GM12878 (cell line): ENCODE results near the gene SH3GL2. TPM values are rescaled to one million over a fixed set of nuclear protein-coding genes. Genes with fewer than 3 reads are reported as not detected.

Experiments used
- ATAC-seq: fragments of 200-7000 bp; cut with Tn5 transposase; 3 replicates; pipeline ENCODE4 v1.9.1; 2020; ENCODE audit warnings: mild to moderate bottlenecking, moderate library complexity
- BruUV-seq: library from RNA; stranded (reverse); fragments of 400-500 nt; replicated peaks from 2 replicates; lab custom pipeline; 2021; lab: Mats Ljungman, UMichigan
- CTCF ChIA-PET: fragments of 300-600 bp; sonication (Branson Sonifier 250); formaldehyde crosslinking; extraction: SDS; loops from one replicate; lab custom pipeline; 2021; ENCODE audit warnings: inconsistent platforms; lab: Yijun Ruan, JAX
- POLR2A ChIA-PET: fragments of 350-600 bp; formaldehyde crosslinking; extraction: SDS; loops from one replicate; lab custom pipeline; 2021; ENCODE audit warnings: inconsistent platforms; lab: Charles Lee
- RAD21 ChIA-PET: fragments of 300-600 bp; sonication (Branson Sonifier 250); formaldehyde crosslinking; loops from one replicate; lab custom pipeline; 2023; ENCODE audit warnings: antibody characterized with exemption; ENCODE audit not compliant: unreplicated experiment; lab: Charles Lee
- SMC1A ChIA-PET: fragments of 300-600 bp; sonication (Branson Sonifier 250); formaldehyde crosslinking; loops from one replicate; lab custom pipeline; 2023; ENCODE audit not compliant: unreplicated experiment, uncharacterized antibody; lab: Charles Lee
- DNase-seq: peaks from one replicate; pipeline ENCODE4 v3.0.0-alpha.2; 2011; ENCODE audit warnings: low read depth, low spot score
- FAIRE-seq: peaks from 3 replicates; lab custom pipeline; 2011; peaks lifted over from hg19 to GRCh38; lab: Jason Lieb, UNC
- H2AFZ ChIP-seq: 2 replicates; pipeline ENCODE4 v1.6.0; 2011; ENCODE audit warnings: low read depth, low read length, control low read depth; ENCODE audit not compliant: control insufficient read depth
- H3K27ac ChIP-seq: 2 replicates; pipeline ENCODE4 v1.5.1; 2011; ENCODE audit warnings: control low read depth; ENCODE audit not compliant: control insufficient read depth, insufficient read depth
- H3K27me3 ChIP-seq, 2 experiments: replicated peaks in 1 of 2; 2 replicates each; pipeline versions ENCODE4 v1.6.0 to v1.6.1; 2011; ENCODE audit warnings: low read length in 1 of 2; ENCODE audit not compliant: control insufficient read depth in 2 of 2, insufficient read depth in 2 of 2
- H3K36me3 ChIP-seq, 2 experiments: 2 replicates each; pipeline ENCODE4 v1.5.1; 2011; ENCODE audit warnings: low read length in 1 of 2; ENCODE audit not compliant: control insufficient read depth in 2 of 2, insufficient read depth in 2 of 2
- H3K4me1 ChIP-seq: 2 replicates; pipeline ENCODE4 v1.6.1; 2011; ENCODE audit warnings: mild to moderate bottlenecking, low read length, moderate library complexity, mixed read lengths; ENCODE audit not compliant: control insufficient read depth, insufficient read depth
- H3K4me2 ChIP-seq: 2 replicates; pipeline ENCODE4 v1.6.0; 2011; ENCODE audit warnings: control low read depth; ENCODE audit not compliant: control insufficient read depth, insufficient read depth
- H3K4me3 ChIP-seq: fragments of 200-600 bp; sonication (generic); 2 replicates; pipeline ENCODE4 v1.5.1; 2016
- H3K79me2 ChIP-seq: 2 replicates; pipeline ENCODE4 v1.6.0; 2011; ENCODE audit warnings: low read length; ENCODE audit not compliant: control insufficient read depth, insufficient read depth
- H3K9ac ChIP-seq: 2 replicates; pipeline ENCODE4 v1.8.0; 2011; ENCODE audit warnings: low read length, control low read depth, mixed read lengths; ENCODE audit not compliant: control insufficient read depth, insufficient read depth
- H3K9me3 ChIP-seq: replicated peaks from 3 replicates; pipeline ENCODE4 v1.5.1; 2011; ENCODE audit warnings: mild to moderate bottlenecking, low read length; ENCODE audit not compliant: control insufficient read depth, insufficient read depth
- H4K20me1 ChIP-seq: 2 replicates; pipeline ENCODE4 v1.6.0; 2011; ENCODE audit not compliant: control insufficient read depth, insufficient read depth
- CHD2 ChIP-seq: IDR thresholded peaks from 2 replicates; pipeline ENCODE4 v1.6.1; 2011; ENCODE audit warnings: low read depth, low read length, improper control_type of control experiment, borderline replicate concordance
- CHD4 ChIP-seq: fragments of 200-600 bp; sonication (generic); IDR thresholded peaks from 2 replicates; pipeline ENCODE4 v1.6.1; 2016; ENCODE audit warnings: mild to moderate bottlenecking
- JUND ChIP-seq: IDR thresholded peaks from 2 replicates; pipeline ENCODE4 v1.6.1; 2012; ENCODE audit warnings: low read depth, mild to moderate bottlenecking, low read length, improper control_type of control experiment, moderate library complexity
- MEF2B ChIP-seq: fragments of 450-650 bp; IDR thresholded peaks from 2 replicates; pipeline ENCODE4 v1.6.1; 2018; ENCODE audit warnings: mild to moderate bottlenecking, moderate library complexity; ENCODE audit not compliant: partially characterized antibody, poor library complexity, severe bottlenecking
- PAX5 ChIP-seq: IDR thresholded peaks from 2 replicates; pipeline ENCODE4 v1.6.1; 2011; ENCODE audit warnings: low read depth, low read length, borderline replicate concordance
- PML ChIP-seq: IDR thresholded peaks from 2 replicates; pipeline ENCODE4 v1.6.1; 2012; ENCODE audit warnings: low read length, inconsistent platforms
- RCOR1 ChIP-seq: conservative IDR thresholded peaks from 2 replicates; pipeline ENCODE4 v1.6.1; 2012; ENCODE audit warnings: low read depth, low read length, improper control_type of control experiment
- TCF7 ChIP-seq: IDR thresholded peaks from 2 replicates; pipeline ENCODE4 v1.6.1; 2014; ENCODE audit warnings: antibody characterized with exemption, borderline replicate concordance
- ZZZ3 ChIP-seq: IDR thresholded peaks from 2 replicates; pipeline ENCODE4 v1.6.1; 2011; ENCODE audit warnings: low read depth; ENCODE audit not compliant: control insufficient read depth, insufficient read length
- WGBS: methylation state at CpG from one replicate; pipeline ENCODE4 v1.1.6; 2016; ENCODE audit warnings: low lambda C conversion rate; ENCODE audit not compliant: insufficient replicate concordance, insufficient coverage; ENCODE audit errors: missing lambda C conversion rate; 5-methylcytosine and 5-hydroxymethylcytosine counted together
- in situ Hi-C: fragments of 300-500 bp; cut with MboI; formaldehyde crosslinking; loops from 9 replicates; pipeline ENCODE4 v1.14.3; 2018; ENCODE audit warnings: mixed read lengths
- intact Hi-C: fragments of 100-400 bp; cut with micrococcal nuclease; formaldehyde crosslinking; loops from one replicate; pipeline ENCODE4 v1.14.2; 2022; ENCODE audit not compliant: unreplicated experiment
- polyA plus RNA-seq, 11 experiments: library from polyadenylated mRNA; depleted of rRNA in 4 of 11; unstranded in 6 of 11; stranded (reverse) in 5 of 11; fragments of >200 nt; fragmentation: Nextera tagmentation in 4 of 11; fragmentation: Illumina TruSeq in 1 of 11; extraction: Ambion mirVana in 4 of 11; extraction: Trizol in 1 of 11; gene quantifications; 1 replicate in 1 of 11; 2 replicates in 10 of 11; pipeline versions ENCODE4 v1.2.1 to v1.2.3, GENCODE V29; 2011 to 2016; ENCODE audit warnings: inconsistent platforms in 2 of 11, missing spikeins in 2 of 11, low read depth in 1 of 11
- total RNA-seq, 4 experiments: library from RNA; depleted of rRNA in 3 of 4; stranded (reverse); fragments of >200 nt in 3 of 4; fragmentation: Illumina TruSeq in 1 of 4; extraction: Trizol in 1 of 4; gene quantifications; 2 replicates each; pipeline versions ENCODE4 v1.2.1 to v1.2.3, GENCODE V29; 2013 to 2021
- TF ChIP-seq, protein P1 (sequence below): fragments of 450-650 bp; IDR thresholded peaks from 2 replicates; pipeline ENCODE4 v1.6.1; 2016; ENCODE audit warnings: mild to moderate bottlenecking
- TF ChIP-seq, protein P2 (sequence below): fragments of 450-650 bp; IDR thresholded peaks from 2 replicates; pipeline ENCODE4 v1.6.1; 2017; ENCODE audit warnings: borderline replicate concordance

Gene SH3GL2
- total and polyA plus RNA-seq, 10 of the 15 experiments (the other 5 are each of a cell fraction or from before 2014, with no cell fraction given): not detected

DNA sequence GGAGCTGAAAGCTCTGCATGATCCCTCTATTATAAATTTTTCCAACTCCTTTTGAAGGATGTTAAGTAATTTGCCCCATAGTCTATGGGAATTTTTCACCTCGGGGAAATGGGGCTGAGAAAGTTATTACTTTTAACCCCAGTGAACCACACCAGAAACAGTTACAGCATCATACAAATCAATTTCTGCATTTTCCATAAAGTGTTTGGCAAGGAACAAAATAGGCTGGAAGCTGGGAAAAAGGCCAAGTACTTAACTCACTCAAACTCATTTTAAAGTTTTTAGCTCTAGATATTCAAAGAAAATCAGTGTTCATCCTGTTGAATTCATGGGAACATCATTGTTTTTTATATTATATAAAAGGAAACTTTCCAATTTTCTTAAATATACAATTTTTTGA, 160.9 kb downstream of the SH3GL2 start:
- POLR2A ChIA-PET: interaction anchor here (0.6 to 0.7 kb wide), 2 partner anchors 11 to 124 kb away, joined by 3 read pairs; no protein-coding TSS in a partner anchor

More for the DNA sequence above, 160.9 kb downstream of the SH3GL2 start:
- in situ Hi-C loops (no loop called here), intact Hi-C loops (no loop called here)
- H3K27me3 ChIP-seq: no peaks in the 10 kb centered on the region
- FAIRE-seq (no peak), DNase-seq (no peak), ATAC-seq (no peak)
- no peaks in the 10 kb centered on the region for H4K20me1 ChIP-seq
- no peaks in the 10 kb centered on the region for H3K36me3 ChIP-seq
- no peaks in the 10 kb centered on the region for H3K4me1 ChIP-seq
- SMC1A ChIA-PET: no interaction called here
- RAD21 ChIA-PET: no interaction called here
- no peak overlapping the region for H3K27ac ChIP-seq
- TF ChIP-seq CHD4: no peak
- no peak for TF ChIP-seq JUND
- no peak for TF ChIP-seq MEF2B
- TF ChIP-seq RCOR1: no peak
- no peak for TF ChIP-seq ZZZ3
- TF ChIP-seq PML: no peak
- no peak for TF ChIP-seq TCF7
- TF ChIP-seq, protein P1, sequence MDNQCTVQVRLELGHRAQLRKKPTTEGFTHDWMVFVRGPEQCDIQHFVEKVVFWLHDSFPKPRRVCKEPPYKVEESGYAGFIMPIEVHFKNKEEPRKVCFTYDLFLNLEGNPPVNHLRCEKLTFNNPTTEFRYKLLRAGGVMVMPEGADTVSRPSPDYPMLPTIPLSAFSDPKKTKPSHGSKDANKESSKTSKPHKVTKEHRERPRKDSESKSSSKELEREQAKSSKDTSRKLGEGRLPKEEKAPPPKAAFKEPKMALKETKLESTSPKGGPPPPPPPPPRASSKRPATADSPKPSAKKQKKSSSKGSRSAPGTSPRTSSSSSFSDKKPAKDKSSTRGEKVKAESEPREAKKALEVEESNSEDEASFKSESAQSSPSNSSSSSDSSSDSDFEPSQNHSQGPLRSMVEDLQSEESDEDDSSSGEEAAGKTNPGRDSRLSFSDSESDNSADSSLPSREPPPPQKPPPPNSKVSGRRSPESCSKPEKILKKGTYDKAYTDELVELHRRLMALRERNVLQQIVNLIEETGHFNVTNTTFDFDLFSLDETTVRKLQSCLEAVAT: no peak
- TF ChIP-seq PAX5: no peak
- TF ChIP-seq, protein P2, sequence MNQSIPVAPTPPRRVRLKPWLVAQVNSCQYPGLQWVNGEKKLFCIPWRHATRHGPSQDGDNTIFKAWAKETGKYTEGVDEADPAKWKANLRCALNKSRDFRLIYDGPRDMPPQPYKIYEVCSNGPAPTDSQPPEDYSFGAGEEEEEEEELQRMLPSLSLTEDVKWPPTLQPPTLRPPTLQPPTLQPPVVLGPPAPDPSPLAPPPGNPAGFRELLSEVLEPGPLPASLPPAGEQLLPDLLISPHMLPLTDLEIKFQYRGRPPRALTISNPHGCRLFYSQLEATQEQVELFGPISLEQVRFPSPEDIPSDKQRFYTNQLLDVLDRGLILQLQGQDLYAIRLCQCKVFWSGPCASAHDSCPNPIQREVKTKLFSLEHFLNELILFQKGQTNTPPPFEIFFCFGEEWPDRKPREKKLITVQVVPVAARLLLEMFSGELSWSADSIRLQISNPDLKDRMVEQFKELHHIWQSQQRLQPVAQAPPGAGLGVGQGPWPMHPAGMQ: no peak
- no peak for TF ChIP-seq CHD2
- BruUV-seq: no TSS peak
- H3K9me3 ChIP-seq: no peaks in the 10 kb centered on the region
- no peak overlapping the region for H3K9ac ChIP-seq
- CTCF ChIA-PET: no interaction called here
- H2AFZ ChIP-seq: no peak overlapping the region
- no peak overlapping the region for H3K4me3 ChIP-seq
- WGBS: 0% methylated on average over 1 of the region's 1 CpG
- H3K4me2 ChIP-seq: no peak overlapping the region
- no peaks in the 10 kb centered on the region for H3K79me2 ChIP-seq
